ENCODE data around the gene BRD3. TPM values are rescaled to one million over a fixed set of nuclear protein-coding genes. Genes with fewer than 3 reads are reported as not detected.

BRD3 gene
- total and polyA plus RNA-seq, 2 of the 8 experiments (the other 6 are each of a cell fraction or from before 2014, with no cell fraction given), result 31.0 to 82.7 TPM

GRCh38 chr9:133991964-133992779, 75.7 kb downstream of the BRD3 start, which contains the start of gene VAV2 (continued):
- TF ChIP-seq CTBP2 (IDR thresholded peaks at IDR 0.05; ENCODE audit: borderline replicate concordance, insufficient read depth, insufficient read length, low read length), result no peak
- no peak for TF ChIP-seq ZNF274 (IDR thresholded peaks at IDR 0.05; ENCODE audit: borderline replicate concordance, extremely low read depth, low read length)
- TF ChIP-seq RAD21 (IDR thresholded peaks at IDR 0.05 in 1 of 2, conservative IDR thresholded peaks at IDR 0.05 in 1 of 2; ENCODE audit: low read depth in 2 of 2, low read length in 2 of 2), result no peak
- peak; percentile 32; the same call in 1 of the 2 replicates for TF ChIP-seq EGR1 (IDR thresholded peaks at IDR 0.05; ENCODE audit: borderline replicate concordance, low read depth, low read length)
- TF ChIP-seq PHF8 (conservative IDR thresholded peaks at IDR 0.05; ENCODE audit: low read depth, low read length), result 0 out of 2 replicates have a peak, but pooled peaks have one; percentile 22
- no peak for TF ChIP-seq TEAD4 (IDR thresholded peaks at IDR 0.05; ENCODE audit: low read depth, low read length)
- no peak for TF ChIP-seq CBX8 (IDR thresholded peaks at IDR 0.05; ENCODE audit: borderline replicate concordance, low read depth, low read length)
- peak in 1 of 2 experiments; percentile 47; a peak in 1 of 4 replicates for TF ChIP-seq SIN3A (conservative IDR thresholded peaks at IDR 0.05 in 1 of 2, IDR thresholded peaks at IDR 0.05 in 1 of 2; ENCODE audit: low read depth in 1 of 2, low read length in 2 of 2)
- no peak for TF ChIP-seq TCF12 (IDR thresholded peaks at IDR 0.05; ENCODE audit: low read depth, low read length)
- TF ChIP-seq, protein P1, sequence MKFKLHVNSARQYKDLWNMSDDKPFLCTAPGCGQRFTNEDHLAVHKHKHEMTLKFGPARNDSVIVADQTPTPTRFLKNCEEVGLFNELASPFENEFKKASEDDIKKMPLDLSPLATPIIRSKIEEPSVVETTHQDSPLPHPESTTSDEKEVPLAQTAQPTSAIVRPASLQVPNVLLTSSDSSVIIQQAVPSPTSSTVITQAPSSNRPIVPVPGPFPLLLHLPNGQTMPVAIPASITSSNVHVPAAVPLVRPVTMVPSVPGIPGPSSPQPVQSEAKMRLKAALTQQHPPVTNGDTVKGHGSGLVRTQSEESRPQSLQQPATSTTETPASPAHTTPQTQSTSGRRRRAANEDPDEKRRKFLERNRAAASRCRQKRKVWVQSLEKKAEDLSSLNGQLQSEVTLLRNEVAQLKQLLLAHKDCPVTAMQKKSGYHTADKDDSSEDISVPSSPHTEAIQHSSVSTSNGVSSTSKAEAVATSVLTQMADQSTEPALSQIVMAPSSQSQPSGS (IDR thresholded peaks at IDR 0.05; ENCODE audit: low read length), result no peak
- no peak for TF ChIP-seq BACH1 (IDR thresholded peaks at IDR 0.05; ENCODE audit: low read length)
- TF ChIP-seq BCL11A (IDR thresholded peaks at IDR 0.05; ENCODE audit: low read depth in 2 of 2, low read length in 2 of 2), result no peak
- TF ChIP-seq CBX5 (IDR thresholded peaks at IDR 0.05; ENCODE audit: low read depth, low read length), result no peak
- TF ChIP-seq TAF1 (IDR thresholded peaks at IDR 0.05; ENCODE audit: low read depth, low read length), result peak; percentile 63; the same call in 1 of the 2 replicates
- no peak for TF ChIP-seq ASH2L (IDR thresholded peaks at IDR 0.05; ENCODE audit: low read length)
- TF ChIP-seq NRF1 (IDR thresholded peaks at IDR 0.05; ENCODE audit: low read depth, low read length), result no peak
- TF ChIP-seq POLR2A (IDR thresholded peaks at IDR 0.05; ENCODE audit: control extremely low read depth in 1 of 2, low read depth in 2 of 2, low read length in 2 of 2), result peak in 1 of 2 experiments; percentile 20; a peak in 1 of 3 replicates
- TF ChIP-seq CEBPB (IDR thresholded peaks at IDR 0.05; ENCODE audit: low read depth, low read length), result no peak
- no peak for TF ChIP-seq EZH2 (IDR thresholded peaks at IDR 0.05; ENCODE audit: low read depth, low read length, severe bottlenecking)
- TF ChIP-seq CHD1 (IDR thresholded peaks at IDR 0.05; ENCODE audit: low read depth, low read length), result no peak
- TF ChIP-seq SP2 (IDR thresholded peaks at IDR 0.05; ENCODE audit: low read length), result no peak
- TF ChIP-seq TBP (IDR thresholded peaks at IDR 0.05; ENCODE audit: low read depth, low read length), result peak; percentile 44; the same call in 1 of the 2 replicates
- no peak for TF ChIP-seq POLR2AphosphoS5 (IDR thresholded peaks at IDR 0.05; ENCODE audit: low read depth, low read length)
